ENCODE measurements around the gene PDE9A. TPM values are rescaled to one million over a fixed set of nuclear protein-coding genes. Genes with fewer than 3 reads are reported as not detected.
A peak's percentile ranks its signal among the peaks of the same experiment; 100 is the strongest.
"Not testable (repeated sequence)": the region's sequence is repeated elsewhere in the genome, so short reads cannot be mapped to it uniquely, and the experiment has no call there.

Gene PDE9A
- 14.8 and 14.9 TPM in 2 replicates for total RNA-seq (2014; rRNA removed; shearing (Covaris generic))

DNA sequence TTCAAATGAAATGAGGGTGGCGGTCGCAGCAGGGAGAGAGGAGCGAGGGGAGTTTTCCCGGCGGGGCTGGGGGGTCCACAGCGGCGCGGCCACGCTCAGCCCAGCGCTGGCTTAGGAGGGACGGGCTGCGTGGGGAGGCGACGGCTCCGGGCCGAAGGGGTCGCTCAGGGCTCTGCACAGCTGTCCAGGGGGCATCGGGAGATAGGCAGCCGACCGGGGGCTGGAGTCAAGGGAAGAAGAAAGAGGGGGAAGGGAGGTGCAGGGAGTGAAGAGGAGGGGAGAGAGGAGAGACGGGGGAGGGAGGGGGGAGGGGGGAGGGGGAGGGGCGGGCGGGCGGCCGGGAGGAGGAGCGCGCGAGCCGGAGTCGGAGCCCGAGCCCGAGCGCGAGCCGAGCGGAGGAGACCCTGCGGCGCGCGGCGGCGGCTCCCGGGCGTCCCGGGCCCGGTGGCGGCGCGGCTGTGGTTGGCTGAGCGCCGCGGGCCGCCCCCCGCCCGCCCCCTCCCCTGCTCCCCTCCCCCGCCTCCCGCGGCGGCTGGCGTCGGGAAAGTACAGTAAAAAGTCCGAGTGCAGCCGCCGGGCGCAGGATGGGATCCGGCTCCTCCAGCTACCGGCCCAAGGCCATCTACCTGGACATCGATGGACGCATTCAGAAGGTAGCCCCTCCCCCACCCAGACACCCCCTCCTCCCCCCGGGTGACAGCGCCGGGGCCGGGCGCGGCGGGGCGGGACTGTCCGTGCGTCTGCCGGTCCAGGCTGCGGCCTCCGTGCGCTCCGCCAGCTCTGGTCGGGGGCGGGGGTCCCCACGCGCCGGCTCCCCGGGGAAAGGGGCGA lies at the start of gene PDE9A:
TSS of gene PDE9A (plus strand) at position 391 of the 831 bp plus-strand sequence. CDS start at position 585, 194 bp downstream.
- Histone ChIP-seq H3K9me3 (replicated peaks) (no peaks in the 10 kb centered on the region), H3K4me3 (peak within 1 kb of the TSS; percentile 74), H3K27me3 (no peaks in the 10 kb centered on the region), H3K27ac (peak within 1 kb of the TSS; percentile 56), H3K4me1 (peaks cover 6% of the 10 kb centered on the region; the same call in 1 of the 2 replicates), H3K36me3 (no peaks in the 10 kb centered on the region)
- DNase-seq: peak; percentile 48 to 58

DNA sequence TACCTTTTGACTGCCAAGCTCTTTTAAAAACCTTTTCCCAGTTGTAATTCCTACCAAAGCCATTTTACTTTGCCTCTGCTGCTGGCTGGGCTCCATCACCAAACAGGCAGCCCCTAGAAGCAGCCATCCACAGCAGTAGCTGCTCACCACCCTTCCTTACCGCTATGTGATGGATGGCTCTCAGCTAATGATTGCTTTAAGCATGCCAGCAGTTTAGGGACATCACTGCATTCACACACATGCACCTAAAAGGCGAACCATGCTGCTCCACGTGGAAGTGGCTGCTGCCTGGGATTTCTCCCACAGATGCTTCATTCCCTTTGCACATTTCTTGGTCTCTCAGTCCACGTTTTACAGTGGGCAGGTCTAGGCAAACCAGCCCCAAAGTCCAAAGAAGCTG lies 46.3 kb upstream of the PDE9A start:
- Histone ChIP-seq H3K36me3 (no peaks in the 10 kb centered on the region), H3K27ac (no peak overlapping the region), H3K4me1 (no peaks in the 10 kb centered on the region)

DNA sequence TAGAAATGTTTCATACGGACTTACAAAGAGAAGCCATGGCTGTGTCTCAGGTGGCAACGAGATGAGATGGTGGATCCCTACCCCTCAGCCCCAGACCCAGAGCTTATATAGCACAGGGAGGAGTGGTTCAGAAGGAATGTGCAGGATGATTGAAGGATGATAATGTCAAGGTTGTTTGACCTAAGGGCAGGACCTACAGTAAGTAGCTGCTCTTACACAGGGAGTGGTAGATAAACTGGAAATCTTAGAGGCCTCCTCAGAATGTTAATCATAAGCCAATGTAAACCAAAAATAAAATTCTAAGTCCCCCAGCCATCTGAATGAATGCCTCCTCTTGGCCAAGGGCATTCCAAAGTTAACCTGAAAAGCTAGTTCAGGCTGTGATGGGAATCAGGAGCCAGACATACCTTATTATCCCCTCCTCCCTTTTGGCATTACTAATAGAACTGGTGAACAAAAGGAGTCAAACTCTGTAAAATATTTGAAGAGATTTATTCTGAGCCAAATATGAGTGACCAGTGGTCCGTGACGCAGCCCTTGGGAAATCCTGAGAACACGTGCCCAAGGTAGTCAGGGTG lies 45.8 kb upstream of the PDE9A start:
- Histone ChIP-seq H3K36me3 (no peaks in the 10 kb centered on the region), H3K27me3 (no peaks in the 10 kb centered on the region), H3K4me3 (no peak overlapping the region), H3K4me1 (no peaks in the 10 kb centered on the region), H3K27ac (no peak overlapping the region), H3K9me3 (replicated peaks) (no peaks in the 10 kb centered on the region)
- DNase-seq: no peak

More for the DNA sequence above, 46.3 kb upstream of the PDE9A start:
- no peak for DNase-seq
- Histone ChIP-seq H3K9me3 (replicated peaks) (no peaks in the 10 kb centered on the region), H3K27me3 (no peaks in the 10 kb centered on the region), H3K4me3 (no peak overlapping the region)

DNA sequence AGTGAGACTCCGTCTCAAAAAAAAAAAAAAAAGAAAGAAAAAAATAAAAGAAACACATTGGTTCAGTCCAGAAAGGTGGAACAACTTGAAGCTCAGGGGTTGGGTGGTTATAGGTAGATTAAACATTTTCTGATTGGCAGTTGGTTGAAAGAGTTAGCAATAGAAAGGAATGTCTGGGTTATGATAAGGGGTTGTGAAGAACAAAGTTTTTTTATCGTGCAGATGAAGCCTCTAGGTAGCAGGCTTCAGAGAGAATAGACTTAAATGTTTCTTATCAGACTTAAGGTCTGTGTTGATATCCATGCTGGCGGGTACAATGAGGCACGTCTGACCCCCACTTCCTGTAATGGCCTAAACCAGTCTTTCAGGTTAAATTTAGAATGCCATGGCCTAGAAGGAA lies 45.0 kb upstream of the PDE9A start:
- Histone ChIP-seq H3K4me1 (no peaks in the 10 kb centered on the region), H3K27me3 (no peaks in the 10 kb centered on the region), H3K4me3 (no peak overlapping the region), H3K27ac (no peak overlapping the region), H3K9me3 (replicated peaks) (no peaks in the 10 kb centered on the region), H3K36me3 (no peaks in the 10 kb centered on the region)
- DNase-seq: no peak

DNA sequence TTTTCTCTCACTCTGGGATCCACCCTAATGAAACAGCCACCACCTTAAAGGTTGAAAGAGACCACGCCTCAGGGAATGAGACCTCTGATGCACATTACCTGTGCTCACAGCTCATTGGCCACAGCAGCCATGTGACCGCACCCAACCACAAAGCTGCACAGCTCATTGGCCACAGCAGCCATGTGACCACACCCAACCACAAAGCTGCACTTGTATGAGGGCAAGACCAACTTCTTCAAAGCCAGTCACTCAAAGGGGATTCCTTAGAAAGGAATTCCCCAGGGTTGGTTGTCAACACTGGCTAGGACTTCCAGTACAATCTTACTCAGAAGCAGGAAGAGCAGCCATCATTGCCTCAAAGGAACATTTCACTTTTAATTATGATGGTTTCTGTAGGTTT lies 43.6 kb upstream of the PDE9A start:
- DNase-seq: peak in 1 of 2 experiments; percentile 26

DNA sequence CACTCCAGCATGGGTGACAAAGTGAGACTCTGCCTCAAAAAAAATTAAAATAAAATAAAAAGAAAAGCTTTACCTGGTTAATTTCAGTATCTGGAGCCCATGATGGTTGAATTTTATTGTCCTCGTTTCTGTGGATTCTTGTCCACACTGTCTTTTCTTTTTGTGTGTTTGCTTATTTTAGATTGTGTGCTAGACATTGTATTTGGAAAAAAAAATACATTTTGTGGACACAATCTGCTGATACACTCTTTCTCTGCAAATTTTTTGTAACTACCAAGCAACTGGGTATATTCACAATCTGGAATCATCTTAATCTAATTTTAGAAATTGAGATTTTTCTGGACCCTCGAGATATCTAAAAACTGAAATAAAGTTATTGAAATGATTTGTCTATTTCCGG lies 41.6 kb upstream of the PDE9A start:
- Histone ChIP-seq H3K27me3 (no peaks in the 10 kb centered on the region), H3K36me3 (no peaks in the 10 kb centered on the region), H3K4me3 (no peak overlapping the region), H3K9me3 (replicated peaks) (no peaks in the 10 kb centered on the region), H3K27ac (no peak overlapping the region), H3K4me1 (no peaks in the 10 kb centered on the region)
- DNase-seq: no peak

More for the DNA sequence above, 43.6 kb upstream of the PDE9A start:
- no peaks in the 10 kb centered on the region for H3K9me3 ChIP-seq (replicated peaks)
- H3K27ac ChIP-seq: no peak overlapping the region
- H3K4me1 ChIP-seq: no peaks in the 10 kb centered on the region
- H3K4me3 ChIP-seq: no peak overlapping the region
- H3K36me3 ChIP-seq: no peaks in the 10 kb centered on the region
- no peaks in the 10 kb centered on the region for H3K27me3 ChIP-seq

DNA sequence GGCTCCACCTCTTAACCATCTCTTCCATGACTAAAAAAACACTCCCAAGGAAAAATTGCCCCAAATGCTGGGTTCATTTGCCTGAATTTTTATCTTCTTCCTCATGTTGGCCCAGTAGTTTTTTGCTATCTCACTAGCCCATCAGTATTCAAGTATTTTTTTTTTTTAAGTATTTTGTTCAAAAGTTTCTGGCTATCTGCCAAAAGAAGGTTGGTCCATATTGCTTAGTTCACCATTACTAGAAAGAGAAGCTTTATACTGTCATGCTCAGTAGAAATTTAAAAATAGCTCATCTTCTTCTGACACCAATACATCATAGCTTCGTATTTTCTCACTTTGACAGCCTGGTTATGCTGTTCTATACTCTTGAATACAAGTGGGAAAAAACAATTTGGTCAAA lies 41.0 kb upstream of the PDE9A start:
- no peak overlapping the region for H3K27ac ChIP-seq
- no peaks in the 10 kb centered on the region for H3K27me3 ChIP-seq
- H3K4me1 ChIP-seq: no peaks in the 10 kb centered on the region
- H3K4me3 ChIP-seq: no peak overlapping the region
- H3K36me3 ChIP-seq: no peaks in the 10 kb centered on the region
- H3K9me3 ChIP-seq (replicated peaks): no peaks in the 10 kb centered on the region
- no peak for DNase-seq

DNA sequence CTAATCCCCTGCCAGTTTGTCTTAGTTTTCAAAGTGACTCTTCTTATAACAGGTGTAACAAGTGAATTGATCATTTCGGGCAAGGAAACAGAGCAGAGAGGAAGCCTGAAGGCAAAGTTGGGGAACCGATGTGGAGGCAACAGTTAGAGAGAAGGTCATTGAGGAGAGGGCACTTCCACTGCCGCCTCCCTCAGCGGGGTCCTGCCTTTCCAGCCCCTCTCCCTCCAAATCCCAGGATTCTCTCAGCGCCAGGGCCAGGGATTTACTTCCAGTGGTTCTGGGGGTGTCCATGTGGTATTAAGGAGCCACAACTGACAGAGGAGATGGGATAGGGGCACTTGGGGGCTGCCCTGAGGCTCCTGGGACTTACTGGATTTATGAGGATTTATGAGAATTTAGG lies 39.7 kb upstream of the PDE9A start:
- Histone ChIP-seq H3K4me1 (no peaks in the 10 kb centered on the region), H3K4me3 (no peak overlapping the region), H3K36me3 (no peaks in the 10 kb centered on the region), H3K27ac (no peak overlapping the region), H3K9me3 (replicated peaks) (no peaks in the 10 kb centered on the region), H3K27me3 (no peaks in the 10 kb centered on the region)
- DNase-seq: no peak

DNA sequence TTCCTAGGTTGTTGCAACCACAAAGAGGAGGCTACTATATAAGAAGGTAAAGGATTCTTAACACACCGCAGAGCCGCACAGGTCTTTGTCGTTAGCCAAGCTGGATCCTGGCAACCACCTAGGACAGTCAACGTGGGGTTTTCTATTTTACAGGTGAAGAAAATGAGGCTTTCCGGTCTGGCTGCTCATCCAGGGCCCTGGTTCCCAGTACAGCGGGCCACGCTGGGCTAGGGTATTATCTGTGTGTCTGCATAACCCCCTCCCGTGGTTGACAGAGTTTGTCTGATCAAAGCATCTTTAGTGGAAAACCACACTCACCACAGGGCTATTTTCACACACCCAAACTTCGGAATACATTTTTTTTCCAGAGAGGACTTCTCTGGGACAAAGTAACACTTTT lies 39.0 kb upstream of the PDE9A start:
- no peak for DNase-seq
- no peaks in the 10 kb centered on the region for H3K36me3 ChIP-seq
- no peaks in the 10 kb centered on the region; the same call in 1 of the 2 replicates for H3K27me3 ChIP-seq
- no peaks in the 10 kb centered on the region for H3K4me1 ChIP-seq
- no peak overlapping the region for H3K27ac ChIP-seq
- no peak overlapping the region for H3K4me3 ChIP-seq
- H3K9me3 ChIP-seq (replicated peaks): no peaks in the 10 kb centered on the region

DNA sequence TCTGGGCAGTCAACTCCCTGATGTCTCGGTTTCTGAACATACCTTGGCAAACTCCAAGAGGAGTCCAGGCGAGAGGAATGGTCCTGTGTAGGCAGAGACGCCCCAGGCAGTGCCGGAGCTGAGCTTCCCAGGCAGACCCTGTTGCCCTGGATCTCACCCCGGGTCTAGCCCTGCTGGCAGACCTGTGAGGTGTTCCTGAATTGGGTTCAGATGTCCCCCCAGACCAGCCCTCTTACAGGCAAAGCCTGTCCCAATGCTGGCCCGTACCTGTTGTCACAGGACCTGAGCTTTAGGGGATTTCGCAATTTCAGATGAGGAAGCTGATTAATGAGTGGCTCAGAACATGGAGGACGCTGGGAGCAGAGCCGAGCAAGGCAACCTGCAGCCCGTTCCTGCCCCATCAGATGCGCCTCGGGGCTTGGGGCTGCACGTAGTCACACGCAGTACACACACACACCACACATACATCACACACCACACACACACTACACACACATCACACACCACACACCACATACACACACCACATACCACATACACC lies 38.5 kb upstream of the PDE9A start:
- Histone ChIP-seq H3K36me3 (no peaks in the 10 kb centered on the region), H3K27ac (no peak overlapping the region), H3K4me1 (no peaks in the 10 kb centered on the region), H3K9me3 (replicated peaks) (no peaks in the 10 kb centered on the region), H3K27me3 (no peaks in the 10 kb centered on the region; the same call in 1 of the 2 replicates), H3K4me3 (no peak overlapping the region)
- DNase-seq: peak in 1 of 2 experiments; percentile 17

DNA sequence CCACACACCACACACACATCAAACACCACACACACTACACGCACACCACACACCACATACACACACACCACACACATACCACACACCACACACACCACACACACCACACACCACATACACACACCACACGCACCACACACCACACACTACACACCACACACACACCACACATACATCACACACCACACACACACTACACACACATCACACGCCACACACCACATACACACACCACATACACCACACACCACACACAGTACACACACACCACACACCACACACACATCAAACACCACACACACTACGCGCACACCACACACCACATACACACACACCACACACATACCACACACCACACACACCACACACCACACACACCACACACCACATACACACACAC lies 38.0 kb upstream of the PDE9A start:
- H3K4me3 ChIP-seq; H3K4me1 ChIP-seq; DNase-seq; H3K36me3 ChIP-seq; H3K27me3 ChIP-seq; H3K9me3 ChIP-seq (replicated peaks); H3K27ac ChIP-seq: not testable (repeated sequence)

DNA sequence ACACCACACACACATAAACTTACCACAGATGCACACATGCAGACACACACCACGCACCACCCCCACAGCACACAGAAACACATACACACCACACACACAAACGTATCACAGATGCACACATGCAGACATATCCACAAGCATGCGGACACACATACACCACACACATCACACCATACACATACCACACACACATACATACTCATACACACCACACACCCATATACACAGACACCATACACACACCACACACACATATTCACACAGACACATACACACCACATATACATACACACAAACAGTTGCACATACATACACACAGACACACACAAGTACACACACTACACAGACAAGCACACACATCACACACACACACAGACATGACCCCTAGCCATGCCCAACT lies 37.5 kb upstream of the PDE9A start:
- H3K36me3 ChIP-seq: no peaks in the 10 kb centered on the region
- no peaks in the 10 kb centered on the region; the same call in 1 of the 2 replicates for H3K27me3 ChIP-seq
- no peak overlapping the region for H3K27ac ChIP-seq
- H3K9me3 ChIP-seq (replicated peaks): no peaks in the 10 kb centered on the region
- no peak for DNase-seq
- no peak overlapping the region for H3K4me3 ChIP-seq
- no peaks in the 10 kb centered on the region for H3K4me1 ChIP-seq

DNA sequence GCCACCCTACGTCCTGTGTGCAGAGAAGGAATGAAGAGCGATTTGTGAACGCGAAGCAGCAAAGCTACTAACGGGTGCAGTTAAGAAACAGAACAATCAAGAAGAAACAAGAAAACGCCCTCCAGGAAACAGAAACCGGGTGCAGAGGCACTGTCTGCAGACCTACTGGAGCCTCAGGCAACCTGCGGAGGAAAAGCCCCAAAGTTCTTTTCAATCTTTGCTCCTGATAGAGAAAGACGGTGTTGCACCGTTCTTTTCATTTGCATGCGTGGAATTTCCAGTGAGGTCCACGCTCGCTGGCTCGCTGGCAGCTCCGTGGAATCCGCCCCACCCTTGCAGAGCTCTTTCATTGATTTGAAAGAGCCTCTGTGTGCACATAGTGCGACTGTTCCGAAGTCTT lies 37.0 kb upstream of the PDE9A start:
- H3K27me3 ChIP-seq: peaks cover under 1% of the 10 kb centered on the region; the same call in 1 of the 2 replicates
- no peak for DNase-seq
- H3K4me1 ChIP-seq: no peaks in the 10 kb centered on the region
- no peak overlapping the region for H3K27ac ChIP-seq
- no peaks in the 10 kb centered on the region for H3K9me3 ChIP-seq (replicated peaks)
- no peaks in the 10 kb centered on the region for H3K36me3 ChIP-seq
- no peak overlapping the region for H3K4me3 ChIP-seq

DNA sequence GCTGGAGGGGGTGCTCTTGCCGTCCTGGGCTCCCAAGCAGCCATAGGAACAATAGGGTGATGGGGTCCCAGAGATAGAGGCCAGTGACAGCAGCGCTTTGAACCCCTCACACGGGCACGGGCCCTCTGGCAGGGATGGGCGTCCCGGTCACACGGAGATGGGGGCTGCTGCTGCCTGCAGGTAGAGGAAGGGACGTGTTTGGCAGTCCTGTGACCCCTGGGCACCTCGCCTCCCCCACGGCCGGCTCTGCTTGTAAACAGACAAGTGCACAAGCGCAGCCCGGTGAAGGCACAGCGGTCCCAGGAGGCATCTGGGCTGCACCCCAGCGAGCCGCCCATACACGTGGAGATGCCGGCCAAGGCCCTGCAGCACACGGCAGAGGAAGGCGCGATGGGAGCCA lies 36.5 kb upstream of the PDE9A start:
- no peaks in the 10 kb centered on the region for H3K4me1 ChIP-seq
- H3K4me3 ChIP-seq: no peak overlapping the region
- DNase-seq: no peak
- H3K27me3 ChIP-seq: peaks cover 3% of the 10 kb centered on the region; the same call in 1 of the 2 replicates
- no peak overlapping the region for H3K27ac ChIP-seq
- H3K36me3 ChIP-seq: no peaks in the 10 kb centered on the region
- H3K9me3 ChIP-seq (replicated peaks): no peaks in the 10 kb centered on the region

DNA sequence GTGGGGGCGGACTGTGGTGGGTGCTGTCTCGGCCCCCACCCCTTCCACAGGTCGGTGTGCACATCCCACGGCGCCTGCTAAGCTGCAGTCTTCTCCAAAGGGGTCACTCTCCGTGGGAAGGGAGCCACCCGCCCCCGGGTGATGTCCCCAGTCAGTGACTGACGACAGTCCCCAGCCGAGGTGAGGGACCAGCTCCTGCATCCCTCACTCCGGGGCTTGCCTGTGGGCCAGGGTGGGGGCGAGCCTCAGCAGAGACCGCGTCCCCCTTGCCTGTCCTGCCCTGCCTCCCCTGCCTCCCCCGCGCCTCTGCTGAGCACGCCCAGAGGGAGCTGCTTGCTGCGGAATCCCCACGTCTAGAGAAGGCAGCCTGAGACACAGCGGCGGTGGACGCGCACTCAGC lies 35.9 kb upstream of the PDE9A start:
- no peaks in the 10 kb centered on the region for H3K9me3 ChIP-seq (replicated peaks)
- no peaks in the 10 kb centered on the region for H3K4me1 ChIP-seq
- no peaks in the 10 kb centered on the region for H3K36me3 ChIP-seq
- DNase-seq: no peak
- H3K27ac ChIP-seq: no peak overlapping the region
- peaks cover 3% of the 10 kb centered on the region; the same call in 1 of the 2 replicates for H3K27me3 ChIP-seq
- H3K4me3 ChIP-seq: no peak overlapping the region
